ENCODE results near the gene ZC3H12C.

GRCh38 chr11:110071197-110071596 lies 22.0 kb upstream of the ZC3H12C start:
- no peak for TF ChIP-seq CTCF (IDR thresholded peaks at IDR 0.05)
- no peak for TF ChIP-seq POLR2A (IDR thresholded peaks at IDR 0.05)
- TF ChIP-seq POLR2AphosphoS5 (IDR thresholded peaks at IDR 0.05): no peak
- TF ChIP-seq EP300 (IDR thresholded peaks at IDR 0.05): no peak
